ENCODE measurements around the gene PSPC1. TPM values are rescaled to one million over a fixed set of nuclear protein-coding genes. Genes with fewer than 3 reads are reported as not detected.
A peak's percentile ranks its signal among the peaks of the same experiment; 100 is the strongest.

PSPC1 gene
- total RNA-seq, 4 donors from 2014 or later = 75.1 to 90.8 (median 86.8) TPM

- Histone ChIP-seq H3K27ac (peak overlapping the region in 1 of 3 donors; percentile 3), H3K36me3 (peaks cover under 1 to 11% of the 10 kb centered on the region in 2 donors), H3K4me3 (replicated peaks in 1 of 3) (no peak overlapping the region), H3K4me1 (peaks cover 12 to 19% of the 10 kb centered on the region in 2 donors), H3K9me3 (no peaks in the 10 kb centered on the region), H3K27me3 (no peaks in the 10 kb centered on the region)
- WGBS, 2 donors = 76 to 81% methylated on average over 10 of the region's 10 CpGs
- peak in 1 of 2 donors; percentile 33 for DNase-seq
- no peak for TF ChIP-seq POLR2A (IDR thresholded peaks at IDR 0.05)
- TF ChIP-seq CTCF (IDR thresholded peaks at IDR 0.05) = no peak
- intact Hi-C loops (cut with DNase I) = no loop called here
Measured at GRCh38 chr13:19763618-19764017, 19.1 kb downstream of the PSPC1 start.

GRCh38 chr13:19759669-19760068 lies 23.1 kb downstream of the PSPC1 start:
- Histone ChIP-seq H3K27ac (no peak overlapping the region), H3K4me3 (replicated peaks in 1 of 3) (no peak overlapping the region), H3K4me1 (peaks cover 11 to 12% of the 10 kb centered on the region in 2 donors), H3K27me3 (no peaks in the 10 kb centered on the region), H3K9me3 (no peaks in the 10 kb centered on the region), H3K36me3 (peaks cover 10 to 16% of the 10 kb centered on the region in 2 donors)
- no peak for DNase-seq
- intact Hi-C loops (cut with DNase I) = no loop called here
- WGBS, 2 donors = 95 to 96% methylated on average over 5 of the region's 5 CpGs
- TF ChIP-seq CTCF (IDR thresholded peaks at IDR 0.05) = no peak
- no peak for TF ChIP-seq POLR2A (IDR thresholded peaks at IDR 0.05)

GRCh38 chr13:19742643-19743042 lies 40.1 kb downstream of the PSPC1 start:
- H3K36me3 ChIP-seq = peaks cover 0 to 4% of the 10 kb centered on the region in 2 donors
- no peak overlapping the region for H3K27ac ChIP-seq
- DNase-seq = no peak
- H3K4me1 ChIP-seq = peaks cover 0 to 4% of the 10 kb centered on the region in 2 donors
- no peak for TF ChIP-seq CTCF (IDR thresholded peaks at IDR 0.05)
- TF ChIP-seq POLR2A (IDR thresholded peaks at IDR 0.05) = no peak
- no peaks in the 10 kb centered on the region for H3K9me3 ChIP-seq
- no peaks in the 10 kb centered on the region for H3K27me3 ChIP-seq
- WGBS, 2 donors = 84 to 86% methylated on average over 5 of the region's 5 CpGs
- no peak overlapping the region for H3K4me3 ChIP-seq (replicated peaks in 1 of 3)
- intact Hi-C loops (cut with DNase I) = no loop called here

GRCh38 chr13:19737844-19738557 lies 44.7 kb downstream of the PSPC1 start:
- no peak for TF ChIP-seq CTCF (IDR thresholded peaks at IDR 0.05)
- no peak for TF ChIP-seq POLR2A (IDR thresholded peaks at IDR 0.05)
- H3K4me1 ChIP-seq = peaks cover 0 to 4% of the 10 kb centered on the region in 2 donors
- 95 to 96% methylated on average over 4 of the region's 4 CpGs for WGBS, 2 donors
- intact Hi-C loops (cut with DNase I) = no loop called here
- no peaks in the 10 kb centered on the region for H3K36me3 ChIP-seq
- no peaks in the 10 kb centered on the region for H3K27me3 ChIP-seq
- H3K27ac ChIP-seq = no peak overlapping the region
- no peak for DNase-seq
- H3K9me3 ChIP-seq = no peaks in the 10 kb centered on the region
- H3K4me3 ChIP-seq (replicated peaks in 1 of 3) = no peak overlapping the region

- Histone ChIP-seq H3K4me1 (peaks cover 0 to 7% of the 10 kb centered on the region in 2 donors), H3K27ac (no peak overlapping the region), H3K27me3 (no peaks in the 10 kb centered on the region), H3K9me3 (no peaks in the 10 kb centered on the region), H3K36me3 (no peaks in the 10 kb centered on the region), H3K4me3 (replicated peaks in 1 of 3) (no peak overlapping the region)
- WGBS, 2 donors = 89 to 90% methylated on average over 1 of the region's 1 CpG
- DNase-seq = no peak
- no peak for TF ChIP-seq POLR2A (IDR thresholded peaks at IDR 0.05)
- no peak for TF ChIP-seq CTCF (IDR thresholded peaks at IDR 0.05)
- intact Hi-C loops (cut with DNase I) = no loop called here
Measured at GRCh38 chr13:19726611-19727010, 56.1 kb downstream of the PSPC1 start.
